Trophoblast cell (in vitro differentiated cells and primary cell): ENCODE results near the gene CACNA1F.

Experiments used
- DNase-seq, 2 donors: peaks; one replicate each; pipeline ENCODE4 v3.0.0-alpha.2; 2016
- H2AFZ ChIP-seq: 2 replicates; pipeline ENCODE4 v1.6.1; 2013; ENCODE audit warnings: low read length, moderate library complexity, mild to moderate bottlenecking; ENCODE audit not compliant: insufficient read depth, poor library complexity
- H2AK5ac ChIP-seq: 2 replicates; pipeline ENCODE4 v1.6.1; 2013; ENCODE audit warnings: mild to moderate bottlenecking, low read length
- H2BK120ac ChIP-seq: 2 replicates; pipeline ENCODE4 v1.6.1; 2013; ENCODE audit warnings: low read length, mild to moderate bottlenecking, moderate library complexity; ENCODE audit not compliant: insufficient read depth, poor library complexity
- H2BK12ac ChIP-seq: 2 replicates; pipeline ENCODE4 v1.6.1; 2013; ENCODE audit warnings: mild to moderate bottlenecking, low read length, moderate library complexity
- H2BK5ac ChIP-seq: 2 replicates; pipeline ENCODE4 v1.6.1; 2013; ENCODE audit warnings: low read length, low read depth, moderate library complexity, mild to moderate bottlenecking; ENCODE audit not compliant: poor library complexity
- H3K14ac ChIP-seq: 2 replicates; pipeline ENCODE4 v1.6.1; 2013; ENCODE audit warnings: mild to moderate bottlenecking, low read length
- H3K18ac ChIP-seq: 2 replicates; pipeline ENCODE4 v1.6.1; 2013; ENCODE audit warnings: mild to moderate bottlenecking, low read length
- H3K23ac ChIP-seq: 2 replicates; pipeline ENCODE4 v1.6.1; 2013; ENCODE audit warnings: low read length
- H3K27ac ChIP-seq: 2 replicates; pipeline ENCODE4 v1.5.1; 2013; ENCODE audit warnings: low read depth, mild to moderate bottlenecking, inconsistent platforms, low read length, moderate library complexity
- H3K27me3 ChIP-seq: 2 replicates; pipeline ENCODE4 v1.6.1; 2013; ENCODE audit warnings: inconsistent platforms, mild to moderate bottlenecking, low read length, moderate library complexity; ENCODE audit not compliant: insufficient read depth
- H3K36me3 ChIP-seq, 2 experiments: 1 replicate in 1 of 2; 2 replicates in 1 of 2; pipeline ENCODE4 v1.6.1; 2013; ENCODE audit warnings: low read length in 2 of 2, mild to moderate bottlenecking in 2 of 2, moderate library complexity in 1 of 2; ENCODE audit not compliant: insufficient read depth in 2 of 2, control insufficient read depth in 1 of 2
- H3K4ac ChIP-seq: 2 replicates; pipeline ENCODE4 v1.6.1; 2013; ENCODE audit warnings: low read depth, mild to moderate bottlenecking, low read length, moderate library complexity
- H3K4me1 ChIP-seq, 2 experiments: 1 replicate in 1 of 2; 2 replicates in 1 of 2; pipeline ENCODE4 v1.6.1; 2013; ENCODE audit warnings: low read length in 2 of 2, mild to moderate bottlenecking in 2 of 2, moderate library complexity in 1 of 2; ENCODE audit not compliant: insufficient read depth in 2 of 2, control insufficient read depth in 1 of 2
- H3K4me2 ChIP-seq: 2 replicates; pipeline ENCODE4 v1.6.1; 2013; ENCODE audit warnings: inconsistent platforms, mild to moderate bottlenecking, low read length, moderate library complexity
- H3K4me3 ChIP-seq: 2 replicates; pipeline ENCODE4 v1.5.1; 2013; ENCODE audit warnings: mild to moderate bottlenecking, low read depth, low read length, inconsistent platforms
- H3K79me1 ChIP-seq: one replicate; pipeline ENCODE4 v1.6.1; 2013; ENCODE audit warnings: low read length
- H3K79me2 ChIP-seq: 2 replicates; pipeline ENCODE4 v1.6.1; 2013; ENCODE audit warnings: low read length, mild to moderate bottlenecking; ENCODE audit not compliant: control insufficient read depth, insufficient read depth, poor library complexity
- H3K9ac ChIP-seq: 2 replicates; pipeline ENCODE4 v1.6.1; 2013; ENCODE audit warnings: mild to moderate bottlenecking, low read length
- H3K9me3 ChIP-seq: 2 replicates; pipeline ENCODE4 v1.6.1; 2013; ENCODE audit warnings: low read depth, mild to moderate bottlenecking, control low read depth, inconsistent platforms, low read length; ENCODE audit not compliant: insufficient read depth
- H4K12ac ChIP-seq: 2 replicates; pipeline ENCODE4 v1.6.1; 2013; ENCODE audit warnings: low read depth, mild to moderate bottlenecking, low read length, moderate library complexity
- H4K8ac ChIP-seq: 2 replicates; pipeline ENCODE4 v1.6.1; 2013; ENCODE audit warnings: low read depth, mild to moderate bottlenecking, low read length, moderate library complexity
- H4K91ac ChIP-seq: one replicate; pipeline ENCODE4 v1.6.1; 2013; ENCODE audit warnings: low read depth, mild to moderate bottlenecking, low read length, moderate library complexity
- whole genome bisulfite sequencing: extraction: QIAGEN DNeasy Blood & Tissue Kit; methylation state at CpG from one replicate; pipeline ENCODE4 v1.1.7; 2013; ENCODE audit warnings: missing lambda C conversion rate; ENCODE audit not compliant: insufficient read length, insufficient coverage; ENCODE audit errors: extremely low coverage; 5-methylcytosine and 5-hydroxymethylcytosine counted together

The CACNA1F gene

GRCh38 chrX:49271341-49271740 lies 38.2 kb upstream of the CACNA1F start:
- Histone ChIP-seq H4K91ac (no peak overlapping the region), H2BK12ac (no peak overlapping the region), H3K79me2 (peaks cover 10% of the 10 kb centered on the region), H3K27me3 (no peaks in the 10 kb centered on the region), H3K36me3 (peaks cover 0 to 2% of the 10 kb centered on the region in 2 experiments), H3K9me3 (no peaks in the 10 kb centered on the region), H3K4ac (no peak overlapping the region), H4K8ac (no peak overlapping the region), H3K4me2 (peak overlapping the region; percentile 45), H2AK5ac (no peak overlapping the region), H3K79me1 (peaks cover 14% of the 10 kb centered on the region), H3K14ac (no peak overlapping the region), H3K4me1 (peaks cover 13 to 17% of the 10 kb centered on the region in 2 experiments), H2AFZ (no peak overlapping the region), H3K9ac (no peak overlapping the region), H3K4me3 (no peak overlapping the region), H2BK5ac (no peak overlapping the region), H2BK120ac (no peak overlapping the region), H3K27ac (no peak overlapping the region), H3K23ac (no peak overlapping the region), H4K12ac (no peak overlapping the region), H3K18ac (no peak overlapping the region)
- WGBS = no CpG with 5 or more reads among the region's 2 CpGs
- DNase-seq = peak; percentile 3 to 57

- peak overlapping the region; percentile 89 for H3K18ac ChIP-seq
- peak overlapping the region; percentile 74 for H3K4ac ChIP-seq
- DNase-seq = no peak
- peak overlapping the region; percentile 91 for H3K14ac ChIP-seq
- no peak overlapping the region for H2BK12ac ChIP-seq
- peaks cover 14% of the 10 kb centered on the region for H3K79me1 ChIP-seq
- peak overlapping the region; percentile 88 for H4K12ac ChIP-seq
- H4K91ac ChIP-seq = peak overlapping the region; percentile 94
- peak overlapping the region; percentile 86 for H2BK5ac ChIP-seq
- peak overlapping the region; percentile 85 for H3K9ac ChIP-seq
- H3K4me2 ChIP-seq = peak overlapping the region; percentile 77
- WGBS = no CpG with 5 or more reads among the region's 66 CpGs
- H3K4me3 ChIP-seq = peak overlapping the region; percentile 89
- peak overlapping the region; percentile 96 for H3K27ac ChIP-seq
- H2AFZ ChIP-seq = peak overlapping the region; percentile 3
- H3K27me3 ChIP-seq = no peaks in the 10 kb centered on the region
- no peaks in the 10 kb centered on the region for H3K9me3 ChIP-seq
- peaks cover 13 to 17% of the 10 kb centered on the region in 2 experiments for H3K4me1 ChIP-seq
- peak overlapping the region; percentile 89 for H4K8ac ChIP-seq
- H3K79me2 ChIP-seq = peaks cover 10% of the 10 kb centered on the region
- peaks cover 0 to 2% of the 10 kb centered on the region in 2 experiments for H3K36me3 ChIP-seq
- peak overlapping the region; percentile 42 for H2AK5ac ChIP-seq
- no peak overlapping the region for H3K23ac ChIP-seq
- peak overlapping the region; percentile 60 for H2BK120ac ChIP-seq
These were observed 37.2 kb upstream of the CACNA1F start for GRCh38 chrX:49270249-49270921.

GRCh38 chrX:49269767-49270248 lies 36.7 kb upstream of the CACNA1F start, which contains the start of gene PPP1R3F:
Gene PPP1R3F (plus strand): TSS chrX:49269793. CDS start chrX:49269870, 77 bp downstream.
- Histone ChIP-seq H2AFZ (peak within 1 kb of the TSS; percentile 93), H3K18ac (peak within 1 kb of the TSS; percentile 89), H3K4me2 (peak within 1 kb of the TSS; percentile 87), H3K27ac (peak within 1 kb of the TSS; percentile 96), H3K79me2 (peaks cover 10% of the 10 kb centered on the region), H4K8ac (peak within 1 kb of the TSS; percentile 97), H3K23ac (no peak within 1 kb of the TSS), H2BK5ac (peak within 1 kb of the TSS; percentile 96), H4K91ac (peak within 1 kb of the TSS; percentile 94), H4K12ac (peak within 1 kb of the TSS; percentile 88), H3K4me1 (peaks cover 13 to 17% of the 10 kb centered on the region in 2 experiments), H3K4ac (peak within 1 kb of the TSS; percentile 83), H2BK12ac (no peak within 1 kb of the TSS), H3K14ac (peak within 1 kb of the TSS; percentile 91), H2AK5ac (peak within 1 kb of the TSS; percentile 42), H3K4me3 (peak within 1 kb of the TSS; percentile 89), H3K36me3 (peaks cover 0 to 2% of the 10 kb centered on the region in 2 experiments), H2BK120ac (peak within 1 kb of the TSS; percentile 91), H3K9ac (peak within 1 kb of the TSS; percentile 92), H3K9me3 (no peaks in the 10 kb centered on the region), H3K27me3 (no peaks in the 10 kb centered on the region), H3K79me1 (peaks cover 14% of the 10 kb centered on the region)
- WGBS = no CpG with 5 or more reads among the region's 70 CpGs
- DNase-seq = no peak

- Histone ChIP-seq H3K4ac (peak overlapping the region; percentile 83), H3K9ac (peak overlapping the region; percentile 92), H2AK5ac (no peak overlapping the region), H4K8ac (peak overlapping the region; percentile 97), H2BK12ac (no peak overlapping the region), H3K4me1 (peaks cover 13 to 17% of the 10 kb centered on the region in 2 experiments), H3K36me3 (peaks cover 0 to 2% of the 10 kb centered on the region in 2 experiments), H3K4me2 (peak overlapping the region; percentile 87), H4K12ac (peak overlapping the region; percentile 68), H3K27me3 (no peaks in the 10 kb centered on the region), H2BK5ac (peak overlapping the region; percentile 96), H2AFZ (peak overlapping the region; percentile 93), H3K23ac (no peak overlapping the region), H3K14ac (peak overlapping the region; percentile 73), H4K91ac (peak overlapping the region; percentile 92), H3K27ac (peak overlapping the region; percentile 96), H3K9me3 (no peaks in the 10 kb centered on the region), H3K18ac (peak overlapping the region; percentile 83), H2BK120ac (peak overlapping the region; percentile 91), H3K79me1 (peaks cover 14% of the 10 kb centered on the region), H3K4me3 (peak overlapping the region; percentile 89), H3K79me2 (peaks cover 10% of the 10 kb centered on the region)
- no CpG with 5 or more reads among the region's 45 CpGs for WGBS
- DNase-seq = peak; percentile 92 to 94
These were observed 36.0 kb upstream of the CACNA1F start for GRCh38 chrX:49269010-49269766.
